Left forelimb (tissue), 1 donor: ENCODE data around the gene FAM193B.

ENCODE experiments used
- DNase-seq: peaks from one replicate; pipeline ENCODE4 v3.0.0-alpha.2; 2018; ENCODE audit warnings: low spot score

FAM193B gene

GRCh38 chr5:177470759-177471536 lies 83.4 kb downstream of the FAM193B start:
- no peak for DNase-seq
